HepG2 (cell line): Measurements from ENCODE around the gene DCDC2. TPM values are rescaled to one million over a fixed set of nuclear protein-coding genes. Genes with fewer than 3 reads are reported as not detected.

Experiments used
- ATAC-seq: fragments of 200-7000 bp; cut with Tn5 transposase; 3 replicates; pipeline ENCODE4 v1.9.1; 2020; ENCODE audit warnings: mild to moderate bottlenecking, moderate library complexity
- BruUV-seq: library from RNA; stranded (reverse); fragments of 400-500 nt; replicated peaks from 2 replicates; lab custom pipeline; 2021; lab: Mats Ljungman, UMichigan
- CTCF ChIA-PET: fragments of 300-600 bp; formaldehyde crosslinking; extraction: SDS; loops from one replicate; lab custom pipeline; 2021; ENCODE audit warnings: low total read pairs, inconsistent platforms, low intra/inter-chr PET ratio; lab: Yijun Ruan, JAX
- POLR2A ChIA-PET: fragments of 350-600 bp; sonication (Branson Sonifier 250); formaldehyde crosslinking; loops from one replicate; lab custom pipeline; 2020; ENCODE audit warnings: antibody characterized with exemption, inconsistent platforms; lab: Yijun Ruan, JAX
- DNase-seq: peaks from one replicate; pipeline ENCODE4 v3.0.0-alpha.2; 2015; ENCODE audit warnings: low spot score
- FAIRE-seq: peaks from 3 replicates; lab custom pipeline; 2011; peaks lifted over from hg19 to GRCh38; lab: Jason Lieb, UNC
- H2AFZ ChIP-seq: one replicate; pipeline ENCODE4 v1.6.1; 2011; ENCODE audit warnings: low read length, inconsistent platforms
- H3K27ac ChIP-seq: fragments of 300-600 bp; 3 replicates; pipeline ENCODE4 v1.8.0; 2011; ENCODE audit warnings: mixed run types, mild to moderate bottlenecking, mixed read lengths, low read length, inconsistent platforms; ENCODE audit not compliant: insufficient read depth; ENCODE audit errors: extremely low read length
- H3K27me3 ChIP-seq, 2 experiments: fragments of 200-600 bp in 1 of 2; 2 replicates in 1 of 2; 3 replicates in 1 of 2; pipeline versions ENCODE4 v1.6.0 to v1.8.0; 2011; ENCODE audit warnings: low read length in 2 of 2, mild to moderate bottlenecking in 2 of 2, moderate library complexity in 2 of 2, inconsistent platforms in 1 of 2; ENCODE audit not compliant: insufficient read depth in 2 of 2, control insufficient read depth in 1 of 2
- H3K36me3 ChIP-seq, 2 experiments: fragments of 200-600 bp in 1 of 2; replicated peaks in 1 of 2; 2 replicates in 1 of 2; 3 replicates in 1 of 2; pipeline versions ENCODE4 v1.5.1 to v1.8.0; 2011; ENCODE audit warnings: low read length in 2 of 2, inconsistent platforms in 1 of 2; ENCODE audit not compliant: insufficient read depth in 2 of 2, control insufficient read depth in 1 of 2
- H3K4me1 ChIP-seq: 2 replicates; pipeline ENCODE4 v1.5.1; 2012; ENCODE audit warnings: low read length, inconsistent platforms; ENCODE audit not compliant: insufficient read depth
- H3K4me2 ChIP-seq: 2 replicates; pipeline ENCODE4 v1.6.0; 2011; ENCODE audit warnings: low read depth, low read length, inconsistent platforms
- H3K4me3 ChIP-seq, 3 experiments: fragments of 200-600 bp in 1 of 3; sonication (generic), shearing (Covaris generic) in 1 of 3; replicated peaks in 1 of 3; 2 replicates each; pipeline ENCODE4 v1.5.1; 2011 to 2016; ENCODE audit warnings: low read length in 3 of 3, inconsistent platforms in 2 of 3, low read depth in 2 of 3, mild to moderate bottlenecking in 2 of 3, control low read depth in 1 of 3, mixed read lengths in 1 of 3; ENCODE audit not compliant: insufficient read depth in 1 of 3
- H3K79me2 ChIP-seq: one replicate; pipeline ENCODE4 v1.6.1; 2011; ENCODE audit warnings: low read length, inconsistent platforms; ENCODE audit not compliant: insufficient read depth
- H3K9ac ChIP-seq: 2 replicates; pipeline ENCODE4 v1.6.0; 2011; ENCODE audit warnings: mild to moderate bottlenecking, low read depth, low read length, inconsistent platforms; ENCODE audit not compliant: insufficient read depth
- H3K9me3 ChIP-seq: 2 replicates; pipeline ENCODE4 v1.5.1; 2012; ENCODE audit warnings: mild to moderate bottlenecking, low read length
- H4K20me1 ChIP-seq: 2 replicates; pipeline ENCODE4 v1.6.0; 2011; ENCODE audit warnings: inconsistent platforms, mild to moderate bottlenecking, low read length, moderate library complexity; ENCODE audit not compliant: insufficient read depth
- DMAP1 ChIP-seq: IDR thresholded peaks from 2 replicates; pipeline ENCODE4 v1.6.1; 2016
- FOSL2 ChIP-seq: sonication (generic); formaldehyde crosslinking; IDR thresholded peaks from 2 replicates; pipeline ENCODE4 v1.4.0; 2020; ENCODE audit warnings: missing genetic modification reagents
- FOXA1 ChIP-seq, 2 experiments: fragments of 450-650 bp in 1 of 2; sonication (generic) in 1 of 2; formaldehyde crosslinking in 1 of 2; IDR thresholded peaks; 2 replicates each; pipeline versions ENCODE4 v1.4.0 to v1.6.1; 2016 to 2020; ENCODE audit warnings: missing genetic modification reagents in 1 of 2
- FOXP1 ChIP-seq, 2 experiments: fragments of 450-650 bp in 1 of 2; IDR thresholded peaks; 2 replicates each; pipeline ENCODE4 v1.6.1; 2017 to 2018; ENCODE audit warnings: antibody characterized with exemption in 1 of 2
- KAT8 ChIP-seq: IDR thresholded peaks from 2 replicates; pipeline ENCODE4 v1.6.1; 2016; ENCODE audit warnings: missing genetic modification reagents, missing compliant biosample characterization
- MTA3 ChIP-seq: sonication (generic); formaldehyde crosslinking; IDR thresholded peaks from 2 replicates; pipeline ENCODE4 v1.4.0; 2020; ENCODE audit warnings: missing genetic modification reagents
- PLRG1 ChIP-seq: fragments of 450-650 bp; conservative IDR thresholded peaks from 2 replicates; pipeline ENCODE4 v1.6.1; 2016
- RBFOX2 ChIP-seq: fragments of 200-400 bp; formaldehyde crosslinking; IDR thresholded peaks from 2 replicates; pipeline ENCODE4 v1.6.1; 2017; ENCODE audit warnings: low read depth, mild to moderate bottlenecking, low read length
- SAP130 ChIP-seq: IDR thresholded peaks from 2 replicates; pipeline ENCODE4 v1.6.1; 2016; ENCODE audit warnings: low read depth
- TEAD3 ChIP-seq: optimal IDR thresholded peaks from 2 replicates; pipeline ENCODE3; 2016; ENCODE audit warnings: borderline replicate concordance
- ZNF142 ChIP-seq: sonication (generic); formaldehyde crosslinking; IDR thresholded peaks from 2 replicates; pipeline ENCODE4 v1.4.0; 2020; ENCODE audit warnings: missing genetic modification reagents
- ZNF878 ChIP-seq: sonication (generic); formaldehyde crosslinking; IDR thresholded peaks from 2 replicates; pipeline ENCODE4 v1.8.1; 2023; ENCODE audit warnings: mild to moderate bottlenecking, missing genetic modification reagents, moderate library complexity
- WGBS: methylation state at CpG from one replicate; pipeline ENCODE4 v1.1.6; 2017; ENCODE audit warnings: low lambda C conversion rate; 5-methylcytosine and 5-hydroxymethylcytosine counted together
- in situ Hi-C: cut with HindIII; loops from 2 replicates; pipeline ENCODE4 v1.10.0; 2017; ENCODE audit warnings: low pct_unique_long_range_greater_than_20kb; ENCODE audit not compliant: extremely low pct_ligation_motif_present
- intact Hi-C: fragments of 100-400 bp; cut with micrococcal nuclease; formaldehyde crosslinking; loops from one replicate; pipeline ENCODE4 v1.10.0; 2022; ENCODE audit not compliant: unreplicated experiment
- polyA plus RNA-seq, 8 experiments: library from polyadenylated mRNA; depleted of rRNA in 3 of 8; stranded (reverse) in 7 of 8; unstranded in 1 of 8; fragments of >200 nt; fragmentation: Illumina TruSeq in 4 of 8; extraction: Trizol in 4 of 8; gene quantifications; 2 replicates each; pipeline versions ENCODE4 v1.2.1 to v1.2.3, GENCODE V29; 2011 to 2016; ENCODE audit warnings: low read depth in 4 of 8, missing spikeins in 1 of 8, mixed read lengths in 1 of 8; ENCODE audit not compliant: insufficient read depth in 1 of 8
- total RNA-seq, 5 experiments: library from RNA; depleted of rRNA; stranded (reverse); fragments of >200 nt; fragmentation: Illumina TruSeq; extraction: Trizol; gene quantifications; 2 replicates each; pipeline ENCODE4 v1.2.3, GENCODE V29; 2016; ENCODE audit warnings: low read depth in 1 of 5

DCDC2 gene
- total and polyA plus RNA-seq, 2 of the 13 experiments (the other 11 are each of a cell fraction or from before 2014, with no cell fraction given): 9.0 to 36.2 TPM

GRCh38 chr6:24332317-24332716 is 25.5 kb downstream of the DCDC2 start:
- no TSS peak for BruUV-seq
- Histone ChIP-seq H4K20me1 (no peaks in the 10 kb centered on the region), H3K4me3 (no peak overlapping the region), H3K9me3 (no peaks in the 10 kb centered on the region), H3K9ac (peak overlapping the region; percentile 17; the same call in 1 of the 2 replicates)
- in situ Hi-C loops (no loop called here), intact Hi-C loops (loop anchor here (5.0 kb wide), 1 partner anchor 185 kb away; no protein-coding TSS in a partner anchor)
- CTCF ChIA-PET: no interaction called here
- no peak for FAIRE-seq
- TF ChIP-seq FOSL2 (CRISPR knock-in tag) (peak; percentile 51), MTA3 (no peak), RBFOX2 (no peak), FOXA1 (IDR thresholded peaks at IDR 0.05) (no peak), FOXA1 (CRISPR knock-in tag; IDR thresholded peaks at IDR 0.05) (0 out of 2 replicates have a peak, but pooled peaks have one; percentile 3), FOXP1 (IDR thresholded peaks at IDR 0.05) (no peak), FOXP1 (CRISPR knock-in tag; IDR thresholded peaks at IDR 0.05) (no peak), ZNF878 (CRISPR knock-in tag) (no peak), PLRG1 (no peak), KAT8 (CRISPR knock-in tag) (0 out of 2 replicates have a peak, but pooled peaks have one; percentile 4), ZNF142 (CRISPR knock-in tag) (no peak), SAP130 (CRISPR knock-in tag) (0 out of 2 replicates have a peak, but pooled peaks have one; percentile 17), DMAP1 (CRISPR knock-in tag) (no peak), TEAD3 (CRISPR knock-in tag) (peak; percentile 12)
- TF ChIP-seq, all 625 proteins: peak for 5
- Histone ChIP-seq H3K27me3 (no peaks in the 10 kb centered on the region), H3K27ac (peak overlapping the region; percentile 10), H2AFZ (no peak overlapping the region), H3K36me3 (peaks cover 10 to 33% of the 10 kb centered on the region in 2 experiments), H3K4me2 (no peak overlapping the region), H3K79me2 (peaks cover 54% of the 10 kb centered on the region), H3K4me1 (peaks cover 75% of the 10 kb centered on the region)
- POLR2A ChIA-PET: interaction anchor here (1.5 to 2.0 kb wide), 2 partner anchors 8 to 9 kb away, joined by 3 to 6 read pairs; no protein-coding TSS in a partner anchor
- 83% methylated on average over 2 of the region's 2 CpGs for WGBS
- DNase-seq (peak; percentile 54), ATAC-seq (no peak)
